ENCODE data around the gene BBS7. TPM values are rescaled to one million over a fixed set of nuclear protein-coding genes. Genes with fewer than 3 reads are reported as not detected.

The BBS7 gene
- polyA plus RNA-seq, 1 of the 3 experiments (the other 2 are of a cell fraction), result 24.3 TPM

DNA sequence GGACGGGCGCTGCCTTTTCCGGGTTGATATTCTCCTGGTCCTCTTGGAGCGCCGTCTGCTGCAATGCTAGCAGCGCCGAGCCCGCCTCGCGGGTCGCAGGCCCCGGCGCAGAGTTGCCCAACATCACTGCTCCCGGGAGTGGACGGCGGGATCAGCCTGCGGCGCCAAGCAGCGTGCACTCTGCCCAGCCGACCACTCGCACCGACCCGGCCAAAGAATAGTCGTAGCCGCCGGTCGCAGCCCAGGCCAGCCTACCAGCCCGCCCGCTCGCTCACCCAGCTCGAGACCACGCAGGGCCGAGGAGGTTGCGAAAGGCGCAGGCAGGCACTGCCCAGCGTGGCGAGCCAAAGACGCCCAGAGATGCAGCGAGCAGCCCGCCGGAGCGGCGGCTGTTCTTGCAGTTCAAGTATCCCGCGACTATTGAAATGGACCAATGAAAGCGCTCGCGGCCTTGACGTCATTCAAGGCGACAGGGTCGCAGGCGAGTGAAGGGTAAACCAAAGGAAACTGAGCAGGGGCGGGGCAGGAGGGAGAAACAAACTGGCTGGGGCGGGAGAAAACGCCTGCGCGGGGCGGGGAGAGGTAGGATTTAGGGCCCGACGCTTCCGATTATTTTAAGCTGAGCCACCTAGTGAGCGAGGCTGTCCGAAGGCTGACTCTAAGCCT is 46.6 kb downstream of the BBS7 start, which contains the start of gene CCNA2:
Gene CCNA2, minus strand, starts transcription at position 379 of the 666 bp plus-strand sequence. Its CDS starts 255 bp downstream, at position 124.
- no peaks in the 10 kb centered on the region for H3K27me3 ChIP-seq (ENCODE audit: insufficient read depth)
- peak within 1 kb of the TSS; percentile 63 to 84 for H3K27ac ChIP-seq (ENCODE audit: low read depth in 2 of 2, low read length in 1 of 2)
- H3K9me3 ChIP-seq, result no peaks in the 10 kb centered on the region; the same call in 1 of the 2 replicates
- WGBS (ENCODE audit: low lambda C conversion rate), result under 1% methylated on average over 47 of the region's 63 CpGs
- ChIA-PET POLR2A (interaction anchor here (1.3 kb wide), 1 partner anchor 22 kb away, joined by 9 read pairs; the partner anchor contains the start of gene EXOSC9), CTCF (interaction anchor here (1.2 to 2.1 kb wide), 3 partner anchors 12 to 361 kb away, joined by 3 to 9 read pairs (median 3); no protein-coding TSS in a partner anchor)
- peak within 1 kb of the TSS; percentile 84 for H3K9ac ChIP-seq
- peak within 1 kb of the TSS; percentile 80 to 86 for H3K4me3 ChIP-seq (ENCODE audit: low read depth in 2 of 2, low read length in 1 of 2)
- H3F3A ChIP-seq (replicated peaks; ENCODE audit: insufficient read depth), result peaks cover 68% of the 10 kb centered on the region
- peak within 1 kb of the TSS; percentile 80 for H2AFZ ChIP-seq (ENCODE audit: low read depth)
- H4K20me1 ChIP-seq (ENCODE audit: insufficient read depth), result no peaks in the 10 kb centered on the region; the same call in 1 of the 2 replicates
- DNase-seq, result peak; percentile 94
- peak within 1 kb of the TSS; percentile 94 for H3K4me2 ChIP-seq
- H3K79me2 ChIP-seq (ENCODE audit: insufficient read depth), result peaks cover 51% of the 10 kb centered on the region
- no peaks in the 10 kb centered on the region for H3K9me2 ChIP-seq
- peaks cover 12 to 18% of the 10 kb centered on the region in 2 experiments; a peak in 3 of 4 replicates for H3K4me1 ChIP-seq (ENCODE audit: control insufficient read depth in 1 of 2, insufficient read depth in 2 of 2, low read depth in 1 of 2, low read length in 1 of 2)
- H3K36me3 ChIP-seq (replicated peaks in 1 of 2; ENCODE audit: control insufficient read depth in 1 of 2, insufficient read depth in 2 of 2, low read length in 1 of 2), result peaks cover 42 to 47% of the 10 kb centered on the region in 2 experiments
- TF ChIP-seq SIN3A (IDR thresholded peaks at IDR 0.05; ENCODE audit: borderline replicate concordance, low read depth, low read length) (peak; percentile 100), FOXM1 (IDR thresholded peaks at IDR 0.05; ENCODE audit: low read depth) (peak; percentile 100), SMC3 (IDR thresholded peaks at IDR 0.05; ENCODE audit: low read depth, low read length) (no peak), NFIC (IDR thresholded peaks at IDR 0.05; ENCODE audit: borderline replicate concordance) (peak; percentile 22; the same call in 1 of the 2 replicates), RXRA (IDR thresholded peaks at IDR 0.05; ENCODE audit: borderline replicate concordance, low read depth) (no peak), RCOR1 (IDR thresholded peaks at IDR 0.05; ENCODE audit: low read length) (no peak), TCF12 (IDR thresholded peaks at IDR 0.05) (peak; percentile 51; the same call in 1 of the 2 replicates), MXI1 (IDR thresholded peaks at IDR 0.05; ENCODE audit: low read depth, low read length) (peak; percentile 100), MEF2A (IDR thresholded peaks at IDR 0.05; ENCODE audit: borderline replicate concordance, low read depth) (no peak), JUND (IDR thresholded peaks at IDR 0.05) (no peak), RAD21 (IDR thresholded peaks at IDR 0.05; ENCODE audit: low read length) (no peak; the same call in 1 of the 2 replicates), RFX5 (IDR thresholded peaks at IDR 0.05; ENCODE audit: low read length) (peak; percentile 84), EZH2phosphoT487 (IDR thresholded peaks at IDR 0.05; ENCODE audit: borderline replicate concordance, low read depth) (no peak), ELF1 (IDR thresholded peaks at IDR 0.05) (peak; percentile 49), POLR2AphosphoS5 (IDR thresholded peaks at IDR 0.05; ENCODE audit: low read depth, low read length) (peak; percentile 77), TEAD4 (IDR thresholded peaks at IDR 0.05; ENCODE audit: borderline replicate concordance, insufficient read depth) (no peak), GABPA (IDR thresholded peaks at IDR 0.05; ENCODE audit: low read depth) (peak; percentile 25; the same call in 1 of the 2 replicates), CHD2 (IDR thresholded peaks at IDR 0.05; ENCODE audit: low read length, partially characterized antibody) (peak; percentile 81), TAF1 (IDR thresholded peaks at IDR 0.05; ENCODE audit: borderline replicate concordance, low read depth, low read length) (peak; percentile 73; the same call in 1 of the 2 replicates)
- TF ChIP-seq, protein P1, sequence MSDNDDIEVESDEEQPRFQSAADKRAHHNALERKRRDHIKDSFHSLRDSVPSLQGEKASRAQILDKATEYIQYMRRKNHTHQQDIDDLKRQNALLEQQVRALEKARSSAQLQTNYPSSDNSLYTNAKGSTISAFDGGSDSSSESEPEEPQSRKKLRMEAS (IDR thresholded peaks at IDR 0.05; ENCODE audit: low read depth), result peak; percentile 85
- TF ChIP-seq, protein P2, sequence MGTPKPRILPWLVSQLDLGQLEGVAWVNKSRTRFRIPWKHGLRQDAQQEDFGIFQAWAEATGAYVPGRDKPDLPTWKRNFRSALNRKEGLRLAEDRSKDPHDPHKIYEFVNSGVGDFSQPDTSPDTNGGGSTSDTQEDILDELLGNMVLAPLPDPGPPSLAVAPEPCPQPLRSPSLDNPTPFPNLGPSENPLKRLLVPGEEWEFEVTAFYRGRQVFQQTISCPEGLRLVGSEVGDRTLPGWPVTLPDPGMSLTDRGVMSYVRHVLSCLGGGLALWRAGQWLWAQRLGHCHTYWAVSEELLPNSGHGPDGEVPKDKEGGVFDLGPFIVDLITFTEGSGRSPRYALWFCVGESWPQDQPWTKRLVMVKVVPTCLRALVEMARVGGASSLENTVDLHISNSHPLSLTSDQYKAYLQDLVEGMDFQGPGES (IDR thresholded peaks at IDR 0.05; ENCODE audit: low read depth, low read length), result peak; percentile 15; the same call in 1 of the 2 replicates
- TF ChIP-seq, protein P3, sequence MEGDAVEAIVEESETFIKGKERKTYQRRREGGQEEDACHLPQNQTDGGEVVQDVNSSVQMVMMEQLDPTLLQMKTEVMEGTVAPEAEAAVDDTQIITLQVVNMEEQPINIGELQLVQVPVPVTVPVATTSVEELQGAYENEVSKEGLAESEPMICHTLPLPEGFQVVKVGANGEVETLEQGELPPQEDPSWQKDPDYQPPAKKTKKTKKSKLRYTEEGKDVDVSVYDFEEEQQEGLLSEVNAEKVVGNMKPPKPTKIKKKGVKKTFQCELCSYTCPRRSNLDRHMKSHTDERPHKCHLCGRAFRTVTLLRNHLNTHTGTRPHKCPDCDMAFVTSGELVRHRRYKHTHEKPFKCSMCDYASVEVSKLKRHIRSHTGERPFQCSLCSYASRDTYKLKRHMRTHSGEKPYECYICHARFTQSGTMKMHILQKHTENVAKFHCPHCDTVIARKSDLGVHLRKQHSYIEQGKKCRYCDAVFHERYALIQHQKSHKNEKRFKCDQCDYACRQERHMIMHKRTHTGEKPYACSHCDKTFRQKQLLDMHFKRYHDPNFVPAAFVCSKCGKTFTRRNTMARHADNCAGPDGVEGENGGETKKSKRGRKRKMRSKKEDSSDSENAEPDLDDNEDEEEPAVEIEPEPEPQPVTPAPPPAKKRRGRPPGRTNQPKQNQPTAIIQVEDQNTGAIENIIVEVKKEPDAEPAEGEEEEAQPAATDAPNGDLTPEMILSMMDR (IDR thresholded peaks at IDR 0.05), result no peak
- TF ChIP-seq, protein P4, sequence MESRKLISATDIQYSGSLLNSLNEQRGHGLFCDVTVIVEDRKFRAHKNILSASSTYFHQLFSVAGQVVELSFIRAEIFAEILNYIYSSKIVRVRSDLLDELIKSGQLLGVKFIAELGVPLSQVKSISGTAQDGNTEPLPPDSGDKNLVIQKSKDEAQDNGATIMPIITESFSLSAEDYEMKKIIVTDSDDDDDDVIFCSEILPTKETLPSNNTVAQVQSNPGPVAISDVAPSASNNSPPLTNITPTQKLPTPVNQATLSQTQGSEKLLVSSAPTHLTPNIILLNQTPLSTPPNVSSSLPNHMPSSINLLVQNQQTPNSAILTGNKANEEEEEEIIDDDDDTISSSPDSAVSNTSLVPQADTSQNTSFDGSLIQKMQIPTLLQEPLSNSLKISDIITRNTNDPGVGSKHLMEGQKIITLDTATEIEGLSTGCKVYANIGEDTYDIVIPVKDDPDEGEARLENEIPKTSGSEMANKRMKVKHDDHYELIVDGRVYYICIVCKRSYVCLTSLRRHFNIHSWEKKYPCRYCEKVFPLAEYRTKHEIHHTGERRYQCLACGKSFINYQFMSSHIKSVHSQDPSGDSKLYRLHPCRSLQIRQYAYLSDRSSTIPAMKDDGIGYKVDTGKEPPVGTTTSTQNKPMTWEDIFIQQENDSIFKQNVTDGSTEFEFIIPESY (IDR thresholded peaks at IDR 0.05; ENCODE audit: borderline replicate concordance, low read depth), result 0 out of 2 replicates have a peak, but pooled peaks have one; percentile 63
- TF ChIP-seq, protein P5, sequence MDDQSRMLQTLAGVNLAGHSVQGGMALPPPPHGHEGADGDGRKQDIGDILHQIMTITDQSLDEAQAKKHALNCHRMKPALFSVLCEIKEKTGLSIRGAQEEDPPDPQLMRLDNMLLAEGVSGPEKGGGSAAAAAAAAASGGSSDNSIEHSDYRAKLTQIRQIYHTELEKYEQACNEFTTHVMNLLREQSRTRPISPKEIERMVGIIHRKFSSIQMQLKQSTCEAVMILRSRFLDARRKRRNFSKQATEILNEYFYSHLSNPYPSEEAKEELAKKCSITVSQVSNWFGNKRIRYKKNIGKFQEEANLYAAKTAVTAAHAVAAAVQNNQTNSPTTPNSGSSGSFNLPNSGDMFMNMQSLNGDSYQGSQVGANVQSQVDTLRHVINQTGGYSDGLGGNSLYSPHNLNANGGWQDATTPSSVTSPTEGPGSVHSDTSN (IDR thresholded peaks at IDR 0.05), result 0 out of 2 replicates have a peak, but pooled peaks have one; percentile 2

Measured in SK-N-SH (cell line).